ENCODE measurements around the gene NAB2. TPM values are rescaled to one million over a fixed set of nuclear protein-coding genes. Genes with fewer than 3 reads are reported as not detected.
"Not testable (repeated sequence)": the region's sequence is repeated elsewhere in the genome, so short reads cannot be mapped to it uniquely, and the experiment has no call there.

Gene NAB2
- total RNA-seq, 2 donors from 2014 or later, result 4.8 to 7.0 TPM

DNA sequence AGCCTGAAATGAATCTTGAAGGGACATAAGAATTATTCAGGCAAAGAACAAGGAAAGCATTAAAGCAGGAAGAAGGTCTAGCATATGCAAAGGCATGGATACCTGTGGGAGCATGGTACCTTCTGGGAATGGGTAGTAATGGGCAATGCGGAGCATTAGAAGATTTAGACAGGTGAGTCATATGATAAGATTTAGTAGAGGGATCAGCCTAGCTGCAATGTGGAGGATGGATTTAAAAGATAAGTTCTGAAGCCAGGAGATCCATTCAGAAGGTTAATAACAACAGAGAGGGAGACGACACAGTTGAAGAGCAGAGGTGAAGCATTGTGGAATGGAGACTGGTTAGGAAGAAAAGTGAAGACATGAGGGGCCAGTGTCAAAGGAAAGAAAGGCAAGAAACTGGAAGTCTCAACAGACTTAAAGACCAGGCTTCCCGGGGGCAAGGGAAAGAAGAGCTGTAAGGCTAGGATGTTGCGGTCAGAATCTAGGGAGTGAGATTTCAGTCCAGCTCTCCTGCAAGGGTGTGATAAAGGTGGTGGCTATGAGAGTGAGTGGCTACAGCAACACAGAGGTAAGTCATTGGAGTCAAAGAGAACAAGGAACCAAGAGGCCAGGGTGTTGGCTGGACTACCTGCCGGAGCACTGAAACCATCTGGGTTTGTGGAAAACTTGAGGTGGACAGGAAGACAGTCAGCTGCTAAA, 27.8 kb downstream of the NAB2 start:
- H3K4me1 ChIP-seq, result peaks cover 4% of the 10 kb centered on the region
- no peaks in the 10 kb centered on the region for H3K27me3 ChIP-seq
- TF ChIP-seq, protein P1, sequence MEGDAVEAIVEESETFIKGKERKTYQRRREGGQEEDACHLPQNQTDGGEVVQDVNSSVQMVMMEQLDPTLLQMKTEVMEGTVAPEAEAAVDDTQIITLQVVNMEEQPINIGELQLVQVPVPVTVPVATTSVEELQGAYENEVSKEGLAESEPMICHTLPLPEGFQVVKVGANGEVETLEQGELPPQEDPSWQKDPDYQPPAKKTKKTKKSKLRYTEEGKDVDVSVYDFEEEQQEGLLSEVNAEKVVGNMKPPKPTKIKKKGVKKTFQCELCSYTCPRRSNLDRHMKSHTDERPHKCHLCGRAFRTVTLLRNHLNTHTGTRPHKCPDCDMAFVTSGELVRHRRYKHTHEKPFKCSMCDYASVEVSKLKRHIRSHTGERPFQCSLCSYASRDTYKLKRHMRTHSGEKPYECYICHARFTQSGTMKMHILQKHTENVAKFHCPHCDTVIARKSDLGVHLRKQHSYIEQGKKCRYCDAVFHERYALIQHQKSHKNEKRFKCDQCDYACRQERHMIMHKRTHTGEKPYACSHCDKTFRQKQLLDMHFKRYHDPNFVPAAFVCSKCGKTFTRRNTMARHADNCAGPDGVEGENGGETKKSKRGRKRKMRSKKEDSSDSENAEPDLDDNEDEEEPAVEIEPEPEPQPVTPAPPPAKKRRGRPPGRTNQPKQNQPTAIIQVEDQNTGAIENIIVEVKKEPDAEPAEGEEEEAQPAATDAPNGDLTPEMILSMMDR (IDR thresholded peaks at IDR 0.05), result no peak
- H3K36me3 ChIP-seq, result no peaks in the 10 kb centered on the region
- no peak overlapping the region for H3K4me3 ChIP-seq
- no peak overlapping the region for H3K27ac ChIP-seq
- intact Hi-C loops (cut with DNase I), result loop anchor here (10.0 kb wide), 1 partner anchor 282 kb away; no protein-coding TSS in a partner anchor
- no peaks in the 10 kb centered on the region for H3K9me3 ChIP-seq
- no peak for DNase-seq
- no peak overlapping the region for H3K9ac ChIP-seq (ENCODE audit: low read depth in 2 of 2, low read length in 2 of 2)

DNA sequence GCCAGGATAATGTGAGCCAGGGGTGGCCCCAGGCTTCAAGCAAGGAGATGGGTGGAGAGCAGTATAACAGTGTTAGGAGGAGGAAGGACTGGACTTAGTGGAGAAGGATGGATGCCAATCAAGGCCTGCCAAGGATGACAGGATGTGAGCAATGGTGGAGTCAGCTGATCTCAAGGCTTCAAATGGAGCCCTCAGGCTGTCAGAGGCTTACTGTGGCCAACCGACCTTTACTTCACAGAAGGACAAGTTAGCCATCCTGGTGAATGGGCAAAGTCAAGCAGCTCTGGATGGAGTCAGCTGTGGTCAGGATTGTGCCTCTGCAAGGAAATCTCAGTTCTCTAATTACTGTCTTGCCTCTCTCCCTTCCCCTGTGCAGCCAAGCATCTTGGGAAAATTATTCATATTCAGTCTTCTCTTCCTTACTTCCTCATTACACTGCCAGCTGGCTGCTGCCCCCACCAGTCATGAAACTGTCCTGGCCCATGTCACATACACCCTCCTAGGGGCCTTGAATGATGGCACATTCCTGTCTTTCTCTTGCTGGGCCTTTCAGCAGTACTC, 29.9 kb downstream of the NAB2 start:
- H3K9ac ChIP-seq (ENCODE audit: low read depth in 2 of 2, low read length in 2 of 2), result no peak overlapping the region
- H3K27me3 ChIP-seq, result no peaks in the 10 kb centered on the region
- TF ChIP-seq, protein P1 (IDR thresholded peaks at IDR 0.05), result no peak
- intact Hi-C loops (cut with DNase I), result loop anchor here (10.0 kb wide), 1 partner anchor 284 kb away; no protein-coding TSS in a partner anchor
- no peaks in the 10 kb centered on the region for H3K4me1 ChIP-seq
- no peak overlapping the region for H3K4me3 ChIP-seq
- no peak overlapping the region for H3K27ac ChIP-seq
- H3K9me3 ChIP-seq, result no peaks in the 10 kb centered on the region
- peak; percentile 22 for DNase-seq
- H3K36me3 ChIP-seq, result no peaks in the 10 kb centered on the region

DNA sequence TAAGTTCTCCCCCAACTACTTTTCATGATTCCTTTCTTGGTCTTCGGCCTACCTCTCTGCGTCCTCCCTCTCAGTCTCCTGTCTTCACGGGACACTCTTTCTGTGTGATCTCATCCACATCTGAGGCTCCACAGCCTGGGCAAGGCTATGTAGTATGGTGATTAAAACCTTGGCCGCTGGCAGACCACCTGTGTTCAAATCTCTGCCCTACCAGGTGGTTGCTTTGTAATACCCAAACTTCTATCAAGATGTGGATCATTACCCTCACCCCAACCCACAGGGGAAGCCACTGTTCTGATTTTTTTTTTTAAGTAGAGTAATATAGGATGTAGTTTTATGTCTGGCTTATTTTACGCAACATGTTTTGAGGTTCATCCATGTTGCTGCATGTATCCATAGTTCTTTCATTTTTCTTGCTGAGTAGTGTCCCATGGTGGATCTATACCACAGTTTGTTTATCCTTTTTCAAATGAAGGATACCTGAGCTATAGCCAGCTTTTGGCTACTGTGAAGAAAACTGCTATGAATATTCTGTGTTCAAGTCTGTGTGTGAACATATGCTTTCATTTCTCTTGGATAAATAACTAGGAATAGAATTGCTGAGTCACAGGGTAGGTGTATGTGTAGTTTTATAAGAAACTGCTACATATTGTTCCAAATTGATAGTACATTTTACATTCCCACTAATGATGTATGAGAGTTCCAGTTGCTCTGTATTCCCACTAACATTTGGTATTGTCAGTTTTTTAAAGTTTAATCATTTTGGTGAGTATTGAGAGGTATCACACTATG, 30.6 kb downstream of the NAB2 start:
- intact Hi-C loops (cut with DNase I), result loop anchor here (10.0 kb wide), 1 partner anchor 285 kb away; no protein-coding TSS in a partner anchor
- Histone ChIP-seq H3K27me3 (no peaks in the 10 kb centered on the region), H3K4me1 (no peaks in the 10 kb centered on the region), H3K9me3 (no peaks in the 10 kb centered on the region), H3K4me3 (no peak overlapping the region), H3K9ac (ENCODE audit: low read depth in 2 of 2, low read length in 2 of 2) (no peak overlapping the region), H3K36me3 (no peaks in the 10 kb centered on the region), H3K27ac (no peak overlapping the region)
- TF ChIP-seq, protein P1 (IDR thresholded peaks at IDR 0.05), result no peak
- no peak for DNase-seq

DNA sequence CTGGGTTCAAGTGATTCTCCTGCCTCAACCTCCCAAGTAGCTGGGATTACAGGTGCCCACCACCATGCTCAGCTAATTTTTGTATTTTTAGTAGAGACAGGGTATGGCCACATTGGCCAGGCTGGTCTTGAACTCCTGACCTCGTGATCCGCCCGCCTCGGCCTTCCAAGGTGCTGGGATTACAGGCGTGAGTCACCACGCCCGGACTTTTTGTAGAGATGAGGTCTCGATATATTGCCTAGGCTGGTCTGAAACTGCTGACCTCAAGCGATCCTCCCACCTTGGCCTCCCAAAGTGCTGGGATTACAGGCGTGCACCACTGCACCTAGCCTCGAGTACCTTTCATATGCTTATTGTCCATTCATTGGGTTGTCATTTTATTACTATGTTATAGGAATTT, 31.8 kb downstream of the NAB2 start:
- H3K4me1 ChIP-seq; DNase-seq; H3K4me3 ChIP-seq; H3K27me3 ChIP-seq; H3K9me3 ChIP-seq; H3K36me3 ChIP-seq; intact Hi-C loops (cut with DNase I); H3K27ac ChIP-seq; H3K9ac ChIP-seq (ENCODE audit: low read depth in 2 of 2, low read length in 2 of 2): not testable (repeated sequence)

DNA sequence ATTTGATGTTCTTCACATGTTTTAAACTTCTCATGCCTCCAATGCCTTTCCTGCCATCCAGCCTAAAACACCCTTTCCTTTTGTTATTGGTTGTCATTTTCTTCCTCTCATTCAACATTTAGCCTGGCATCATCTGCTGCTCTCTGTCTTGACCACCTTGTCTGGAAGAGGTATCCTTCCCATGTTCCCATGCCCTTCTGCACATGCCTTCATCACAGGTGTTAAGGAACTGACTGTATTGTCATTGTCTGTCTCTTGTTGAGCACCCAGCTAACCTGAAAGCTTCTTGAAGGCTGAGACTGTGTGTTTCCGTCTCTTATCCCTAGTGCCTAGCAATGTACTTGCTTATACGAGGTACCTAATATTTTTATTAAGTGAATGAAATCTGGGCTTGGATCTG, 34.9 kb downstream of the NAB2 start:
- no peaks in the 10 kb centered on the region for H3K9me3 ChIP-seq
- peaks cover 5% of the 10 kb centered on the region for H3K4me1 ChIP-seq
- intact Hi-C loops (cut with DNase I), result loop anchor here (2.0 kb wide), 1 partner anchor 59 kb away; no protein-coding TSS in a partner anchor
- H3K36me3 ChIP-seq, result no peaks in the 10 kb centered on the region
- DNase-seq, result no peak
- H3K4me3 ChIP-seq, result no peak overlapping the region
- H3K27me3 ChIP-seq, result no peaks in the 10 kb centered on the region
- TF ChIP-seq, protein P1 (IDR thresholded peaks at IDR 0.05), result no peak
- no peak overlapping the region for H3K9ac ChIP-seq (ENCODE audit: low read depth in 2 of 2, low read length in 2 of 2)
- no peak overlapping the region for H3K27ac ChIP-seq
